Stimulated activated CD4-positive, alpha-beta T cell treated with anti-CD3 and anti-CD28 coated beads, TNF-alpha, amount 100 ng/mL, for 1 hour (primary cell): Measurements from ENCODE around the gene LAT.
A peak's percentile ranks its signal among the peaks of the same experiment; 100 is the strongest.

Experiments used
- DNase-seq, 3 donors: peaks; one replicate each; pipeline ENCODE4 v3.0.0-alpha.2; 2020; ENCODE audit warnings: low read depth in 3 of 3, low spot score in 1 of 3

Gene LAT

DNA sequence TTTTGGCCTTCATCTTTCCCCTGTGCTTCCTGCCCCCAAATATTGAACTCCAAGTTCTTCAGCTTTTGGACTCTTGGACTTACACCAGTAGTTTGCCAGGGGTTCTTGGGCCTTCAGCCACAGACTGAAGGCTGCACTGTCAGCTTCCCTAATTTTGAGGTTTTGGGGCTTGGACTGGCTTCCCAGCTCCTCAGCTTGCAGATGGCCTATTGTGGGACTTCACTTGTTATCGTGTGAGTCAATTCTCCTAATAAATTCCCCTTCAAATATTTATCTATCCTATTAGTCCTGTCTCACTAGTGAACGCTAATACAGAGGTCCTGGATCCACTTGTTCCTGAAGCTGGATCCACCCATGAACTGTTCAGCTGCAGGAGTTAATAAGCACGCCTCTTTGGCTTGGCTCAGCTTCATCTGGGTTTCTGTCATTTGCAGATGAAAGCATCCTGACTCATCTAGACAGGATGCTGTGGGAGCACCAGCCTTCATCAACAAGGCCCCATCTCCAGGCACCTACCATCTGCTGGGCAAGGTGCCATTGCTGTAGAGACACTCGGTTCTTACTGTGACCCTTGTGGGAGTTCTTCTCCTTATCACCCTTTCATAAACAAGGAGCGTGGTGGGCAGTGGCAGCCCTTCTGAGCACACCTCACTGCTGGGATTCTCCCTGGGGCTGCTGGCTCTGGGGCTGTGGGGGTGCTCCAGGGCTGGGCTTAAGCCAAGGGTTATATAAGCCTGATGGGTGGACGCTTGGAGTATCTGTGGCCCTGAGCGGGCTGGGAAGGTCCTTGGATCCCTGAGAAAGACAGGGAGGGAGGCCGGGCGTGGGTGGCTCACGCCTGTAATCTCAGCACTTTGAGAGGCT is 23.1 kb downstream of the LAT start:
- peak; percentile 42 to 59 (median 52) for DNase-seq

DNA sequence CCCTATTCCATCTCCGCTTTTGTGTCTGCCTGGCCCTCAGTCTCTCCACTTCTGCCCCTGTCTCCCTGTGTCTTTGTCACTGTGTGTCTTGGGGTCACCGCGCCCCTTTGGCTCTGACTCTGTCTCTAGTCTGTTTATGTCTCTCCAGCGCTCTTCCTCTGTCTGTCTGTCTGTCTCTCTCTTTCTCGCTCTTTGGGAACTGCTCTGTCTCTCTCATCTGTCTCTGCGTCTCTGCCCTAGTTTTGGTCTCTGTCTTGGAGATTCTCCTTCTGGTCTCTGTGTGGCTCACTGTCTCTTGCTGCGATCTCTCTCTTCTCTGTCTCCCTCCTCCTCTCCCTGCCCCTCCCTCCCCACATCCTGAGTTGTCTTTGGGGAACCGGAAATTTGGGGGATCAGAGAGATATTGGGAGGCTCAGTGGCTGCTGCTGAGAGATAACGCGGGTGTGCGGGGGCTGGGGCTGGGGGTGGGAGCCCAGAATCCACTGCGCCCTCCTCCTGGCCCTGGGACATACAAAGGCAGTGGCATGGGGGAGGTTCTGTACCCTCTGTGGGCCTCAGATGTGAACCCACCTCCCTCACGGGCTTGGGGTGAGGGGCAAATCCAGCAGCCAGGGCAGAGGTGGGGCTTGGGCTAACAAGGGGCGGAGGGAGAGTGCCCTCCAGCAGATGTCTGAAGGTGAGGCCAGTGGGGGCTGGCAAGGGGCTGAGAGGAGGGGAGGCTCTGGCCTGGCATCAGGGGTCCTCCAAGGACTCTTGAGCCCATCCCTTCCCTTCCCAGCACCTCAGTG is 24.4 kb downstream of the LAT start:
- DNase-seq = no peak

DNA sequence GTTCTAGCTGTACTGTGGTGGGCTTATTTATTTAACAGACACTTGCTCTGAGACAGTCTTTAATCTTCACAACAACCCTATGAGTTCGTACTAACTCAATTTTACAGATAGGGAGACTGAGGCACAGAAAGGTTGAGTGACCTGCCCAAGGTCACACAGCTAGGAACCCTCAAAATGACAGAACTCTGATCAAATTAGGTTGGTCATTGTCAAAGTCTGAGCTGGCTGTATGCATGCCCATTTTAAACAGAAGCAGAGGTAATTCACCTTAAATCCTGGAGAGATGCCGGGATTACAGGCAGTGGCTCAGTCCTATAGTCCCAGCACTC is 24.9 kb downstream of the LAT start:
- no peak for DNase-seq

DNA sequence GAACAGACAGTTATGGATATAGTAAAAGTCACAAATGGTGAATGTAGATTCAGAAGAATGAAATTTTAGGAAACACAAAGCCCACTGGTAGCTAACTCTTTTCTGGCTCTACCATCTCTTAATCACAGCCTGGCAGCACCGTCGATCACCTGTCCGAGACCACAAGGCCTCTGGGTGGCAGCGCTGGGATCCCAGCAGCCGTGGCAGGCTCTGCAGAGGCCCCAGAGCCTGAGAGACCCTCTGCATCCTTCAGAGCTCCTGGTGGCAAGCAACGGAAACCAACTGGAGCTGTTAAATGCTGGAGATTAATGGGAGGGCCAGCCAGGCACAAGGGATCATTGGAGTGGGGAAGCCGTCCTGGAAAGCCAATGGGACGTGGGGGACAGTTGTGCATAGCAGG is 26.3 kb downstream of the LAT start:
- no peak for DNase-seq

DNA sequence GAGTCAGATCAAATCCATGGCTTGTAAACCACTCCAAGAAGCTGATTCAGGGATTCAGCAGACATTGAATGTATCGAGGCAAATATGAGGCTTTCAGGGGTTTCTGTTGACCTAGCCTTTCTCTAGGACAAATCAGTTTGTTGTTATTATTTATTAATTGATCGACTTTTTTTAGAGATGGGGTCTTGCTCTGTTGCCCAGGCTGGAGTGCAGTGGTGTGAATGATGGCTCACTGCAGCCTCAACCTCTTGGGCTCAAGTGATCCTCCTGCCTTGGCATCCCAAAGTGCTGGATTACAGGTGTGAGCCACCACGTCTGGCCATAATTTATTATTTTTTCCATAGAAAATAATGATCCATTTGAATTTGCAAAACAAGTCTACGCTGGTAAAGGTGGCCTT is 27.0 kb downstream of the LAT start:
- no peak for DNase-seq

DNA sequence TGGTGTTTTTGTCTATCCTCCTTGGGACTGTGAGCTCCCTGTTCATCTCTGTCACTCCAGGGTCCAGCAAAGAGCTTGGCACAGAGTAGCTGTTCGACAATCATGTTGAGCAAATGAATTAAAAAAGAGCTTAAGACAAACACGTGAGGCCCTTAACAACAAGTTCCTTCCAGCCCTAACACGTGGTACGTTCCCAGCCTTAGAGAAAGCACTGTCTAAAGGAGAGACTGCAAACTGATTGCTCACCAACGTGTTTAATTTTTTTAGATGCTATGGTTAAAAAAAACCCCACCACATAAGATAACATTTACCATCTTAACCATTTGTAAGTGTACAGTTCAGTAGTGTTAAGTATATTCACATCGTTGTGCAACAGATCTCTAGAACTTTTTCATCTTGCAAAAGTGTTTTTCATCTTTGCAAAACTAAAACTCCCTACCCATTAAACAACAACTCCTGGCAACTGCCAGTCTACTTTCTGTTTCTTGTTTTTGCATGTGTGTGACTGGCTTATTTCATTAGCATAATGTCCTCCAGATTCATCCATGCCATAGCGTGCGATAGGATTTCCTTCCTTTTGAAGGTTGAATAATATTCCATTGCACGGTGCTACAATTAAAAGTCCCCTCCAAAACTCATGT is 28.2 kb downstream of the LAT start:
- no peak for DNase-seq

DNA sequence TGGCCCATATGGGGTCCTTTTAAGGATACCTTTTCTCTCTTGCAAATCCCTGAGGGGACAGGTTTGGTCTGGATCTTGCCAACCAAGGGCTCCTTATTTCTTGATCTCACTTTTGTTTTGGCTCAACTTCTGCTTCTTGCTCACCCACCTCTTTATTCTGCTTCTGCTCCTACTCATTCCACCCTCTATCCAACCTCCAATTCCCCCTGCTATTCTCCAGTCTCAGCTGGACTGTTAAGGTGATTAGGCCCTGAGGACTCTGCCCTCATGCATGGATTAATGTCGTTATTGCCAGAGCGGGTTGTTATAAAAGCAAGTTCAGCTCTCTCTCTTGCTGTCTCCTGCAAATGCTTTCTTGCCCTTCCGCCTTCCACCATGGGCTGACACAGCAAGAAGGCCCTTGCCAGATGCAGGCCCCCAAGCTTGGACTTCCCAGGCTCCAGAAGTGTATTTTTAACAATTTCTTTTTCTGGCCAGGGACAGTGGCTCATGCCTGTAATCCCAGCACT is 29.8 kb downstream of the LAT start:
- DNase-seq = no peak

DNA sequence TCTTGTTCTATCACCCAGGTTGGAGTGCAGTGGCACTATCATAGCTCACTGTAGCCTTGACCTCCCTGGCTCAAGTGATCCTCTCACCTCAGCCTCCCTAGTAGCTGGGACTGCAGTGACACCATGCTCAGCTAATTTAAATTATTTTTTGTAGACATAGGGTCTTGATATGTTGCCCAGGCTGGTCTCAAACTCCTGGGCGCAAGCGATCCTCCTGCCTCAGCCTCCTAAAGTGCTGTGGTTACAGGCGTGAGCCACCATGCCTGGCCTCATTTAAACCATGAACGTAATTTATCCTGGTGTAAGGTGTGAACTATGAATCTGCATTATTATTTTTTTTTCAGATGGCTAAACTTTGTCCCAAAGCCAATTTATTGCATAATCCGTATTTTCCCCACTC is 37.3 kb downstream of the LAT start:
- no peak for DNase-seq

DNA sequence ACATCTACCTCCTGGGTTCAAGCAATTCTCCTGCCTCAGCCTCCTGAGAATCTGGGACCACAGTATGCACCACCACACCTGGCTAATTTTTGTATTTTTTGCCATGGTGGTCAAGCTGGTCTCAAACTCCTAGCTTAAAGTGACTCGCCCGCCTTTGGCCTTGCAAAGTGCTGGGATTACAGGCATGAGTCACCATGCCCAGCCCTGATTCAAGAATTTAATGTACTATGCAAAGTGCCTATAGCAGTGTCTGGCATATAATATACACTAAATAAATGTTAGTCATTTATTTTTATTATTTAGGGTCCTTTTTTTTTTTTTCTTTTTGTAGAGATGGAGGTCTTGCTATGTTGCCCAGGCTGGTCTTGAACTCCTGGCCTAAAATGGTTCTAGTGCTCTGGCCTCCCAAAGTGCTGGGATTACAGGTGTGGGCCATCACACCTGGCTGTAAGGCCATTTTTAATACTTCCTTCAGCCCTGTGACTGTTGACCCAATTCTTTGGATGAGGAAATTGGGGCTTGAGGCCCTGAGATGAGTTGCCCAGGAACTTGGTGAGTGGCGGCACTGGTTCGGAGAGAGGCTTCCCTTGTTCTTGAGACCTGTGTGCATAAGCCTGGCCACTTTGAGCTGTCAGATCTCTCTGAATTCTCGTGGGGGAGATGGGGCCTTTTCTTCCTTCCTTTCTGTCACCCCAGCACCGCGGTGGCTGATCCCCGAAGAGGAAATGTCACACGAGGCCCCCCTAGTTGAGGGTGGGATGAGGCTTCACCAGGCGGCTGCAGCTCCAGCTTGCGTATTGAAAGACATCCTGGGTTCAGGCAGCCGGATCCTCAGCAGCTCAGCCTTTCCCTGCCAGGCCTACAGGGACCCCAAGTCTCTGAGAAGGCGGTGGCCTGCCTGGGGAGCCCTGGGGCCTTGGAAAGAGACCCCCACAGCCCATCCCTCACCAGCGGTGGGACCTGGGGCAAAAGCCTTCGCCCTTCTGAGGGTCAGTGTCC is 38.7 kb downstream of the LAT start:
- DNase-seq = no peak

DNA sequence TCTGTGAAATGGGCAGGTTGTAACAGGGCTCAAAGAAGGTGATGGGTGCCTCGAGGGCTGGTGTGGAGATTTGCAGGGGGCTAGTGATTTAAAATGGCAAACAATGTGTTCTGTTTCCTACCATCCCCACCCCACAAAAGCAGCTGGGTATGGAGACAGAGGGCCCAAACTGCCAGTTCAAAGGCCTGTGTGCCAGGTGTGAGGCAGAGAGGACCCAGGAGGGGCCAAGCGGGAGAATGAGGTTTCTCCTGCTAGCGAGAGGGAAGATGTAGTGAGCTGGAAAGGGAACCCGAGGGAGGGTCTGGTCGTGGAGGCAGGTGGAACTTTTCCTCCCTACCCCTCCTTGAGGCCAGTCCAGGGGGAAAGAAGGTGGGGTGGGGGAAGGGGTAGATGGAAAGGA is 39.4 kb downstream of the LAT start:
- DNase-seq = no peak

DNA sequence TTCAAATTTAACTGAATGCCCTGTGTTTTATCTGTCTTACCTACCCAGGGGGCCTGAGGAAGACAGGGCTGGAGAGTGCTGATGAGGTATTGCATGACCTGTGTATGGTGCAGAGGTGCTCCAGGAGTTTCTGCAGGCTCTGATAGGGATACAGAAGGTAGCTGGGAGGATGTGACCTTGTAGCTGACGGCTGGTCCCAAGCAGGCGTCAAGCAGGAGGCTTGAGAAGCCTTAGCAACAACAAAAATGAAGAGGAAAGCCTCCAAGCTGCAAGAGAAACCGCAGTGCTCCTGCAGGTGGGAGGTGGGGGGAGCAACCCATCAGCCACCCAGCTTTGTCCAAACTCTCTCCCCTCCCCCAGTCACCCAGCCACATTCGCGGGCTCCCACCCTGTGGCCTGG is 40.4 kb downstream of the LAT start:
- no peak for DNase-seq

DNA sequence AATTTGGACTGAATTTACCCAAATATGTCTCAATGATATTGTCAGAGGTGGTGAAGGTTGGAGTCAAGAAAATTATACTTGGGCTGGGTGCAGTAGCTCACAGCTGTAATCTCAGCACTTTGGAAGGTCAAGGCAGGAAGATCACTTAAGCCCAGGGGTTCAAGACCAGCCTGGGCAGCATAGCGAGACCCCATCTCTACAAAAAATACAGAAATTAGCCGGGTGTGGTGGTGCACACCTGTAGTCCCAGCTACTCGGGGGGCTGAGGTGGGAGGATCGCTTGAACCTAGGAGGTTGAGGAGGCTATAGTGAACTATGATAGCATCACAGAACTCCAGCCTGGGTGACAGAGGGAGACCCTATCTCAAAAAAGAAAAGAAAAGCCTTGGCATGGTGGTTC is 40.9 kb downstream of the LAT start:
- no peak for DNase-seq

DNA sequence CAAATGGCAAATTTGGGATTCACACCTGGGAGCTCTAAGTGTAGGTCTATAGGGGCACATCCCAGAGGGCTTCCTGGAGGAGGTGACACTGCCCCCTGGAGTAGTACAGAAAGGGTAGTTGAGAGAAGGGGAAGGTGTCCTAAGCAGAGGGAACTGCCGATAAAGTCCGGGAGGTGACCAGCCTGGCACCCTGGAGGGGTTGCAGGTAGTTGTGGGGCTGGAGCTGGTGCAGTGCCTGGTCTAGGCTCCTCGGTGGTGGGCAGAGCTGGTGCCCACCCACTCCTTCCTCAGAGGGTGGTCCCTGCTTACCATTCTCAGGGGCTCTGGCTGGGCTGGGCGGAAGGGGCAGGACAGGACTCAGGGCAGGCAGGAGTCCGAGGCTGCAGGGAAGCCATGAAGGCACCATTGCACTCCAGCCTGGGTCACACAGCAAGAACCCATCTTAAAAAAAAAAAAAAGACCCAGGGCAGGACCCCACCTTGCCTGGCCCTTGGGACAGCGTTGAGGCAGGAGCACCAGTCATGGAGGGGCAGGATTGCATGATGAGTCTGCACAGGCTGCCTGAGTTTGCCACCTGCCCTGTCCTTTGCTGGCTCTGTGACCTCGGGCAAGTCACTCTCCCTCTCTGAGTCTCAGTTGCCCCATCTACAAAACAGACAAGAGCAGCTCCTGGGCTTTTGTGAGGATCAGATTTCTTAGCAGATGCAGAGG is 43.8 kb downstream of the LAT start:
- no peak for DNase-seq

DNA sequence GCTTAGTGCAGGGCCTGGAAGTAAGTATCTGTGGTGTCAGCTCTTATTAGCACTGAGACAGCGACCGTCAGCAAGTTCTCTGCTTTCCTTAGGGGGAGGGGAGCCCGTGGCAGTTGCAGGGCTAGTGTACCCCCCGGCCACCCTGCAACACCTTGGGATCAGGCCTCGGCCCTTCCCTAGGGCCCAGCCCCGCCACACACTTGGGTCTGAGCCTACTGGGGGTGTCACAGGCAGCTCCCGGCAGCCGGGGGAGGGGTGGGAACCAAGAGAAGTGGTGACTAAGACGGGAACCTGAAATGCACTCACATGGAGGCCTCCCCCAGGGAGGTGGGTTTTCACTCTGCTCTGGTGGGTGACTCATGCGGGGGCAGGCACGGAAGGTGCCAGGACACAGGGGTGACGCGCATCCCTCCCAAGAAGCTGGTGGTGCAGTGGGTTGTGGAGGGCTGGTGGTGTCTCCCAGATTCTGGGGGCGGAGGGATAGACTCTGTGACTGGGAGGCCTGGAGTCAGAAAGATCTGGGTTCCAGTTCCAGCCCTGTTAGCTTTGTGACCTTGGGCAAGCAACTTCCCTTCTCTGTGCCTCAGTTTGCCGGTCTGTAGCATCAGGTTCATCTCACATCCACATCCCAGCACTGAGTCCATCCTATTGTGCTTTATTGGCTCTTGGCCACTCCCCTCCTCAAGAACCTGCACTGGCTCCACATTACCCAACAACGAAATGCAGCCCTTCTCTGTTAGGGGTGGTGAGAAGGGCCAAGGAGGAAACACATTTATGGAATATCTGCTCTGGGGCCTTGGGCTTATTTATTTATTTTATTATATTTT is 44.5 kb downstream of the LAT start:
- DNase-seq = peak; percentile 17 to 77 (median 57)

DNA sequence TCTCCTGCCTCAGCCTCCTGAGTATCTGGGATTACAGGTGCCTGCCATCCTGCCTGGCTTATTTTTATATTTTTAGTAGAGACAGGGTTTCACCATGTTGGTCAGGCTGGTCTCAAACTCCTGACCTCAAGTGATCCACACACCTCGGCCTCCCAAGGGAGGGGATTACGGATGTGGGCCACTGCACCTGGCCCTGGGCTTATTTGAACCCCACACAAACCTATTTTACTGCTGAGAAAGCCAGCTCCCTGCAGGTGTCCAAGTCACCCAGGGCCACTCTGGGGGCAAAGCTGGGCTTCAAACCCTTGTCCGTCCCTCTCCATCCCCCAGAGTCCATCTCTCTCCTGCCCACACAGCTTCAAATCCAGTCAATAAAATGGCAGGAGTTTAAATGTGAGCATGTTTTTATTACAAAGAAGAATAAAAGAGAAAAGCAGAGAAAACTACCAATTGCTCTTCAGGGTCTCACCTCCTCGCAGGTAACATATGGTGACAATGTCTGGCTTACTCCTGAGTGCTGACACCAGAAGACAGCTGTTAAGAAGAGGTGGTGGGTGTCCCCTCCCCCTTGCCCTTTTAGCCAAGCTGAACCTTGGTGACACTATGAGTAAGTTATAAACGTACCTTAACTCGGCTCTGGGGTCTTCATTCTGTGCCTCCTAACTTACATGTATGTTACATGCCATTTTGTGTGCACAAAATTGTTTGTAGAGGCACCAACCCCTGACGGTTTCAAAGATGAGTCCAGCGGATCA is 45.4 kb downstream of the LAT start:
- no peak for DNase-seq
